Transverse colon (tissue), 4 donors: Measurements from ENCODE around the gene KMT2E. TPM values are rescaled to one million over a fixed set of nuclear protein-coding genes. Genes with fewer than 3 reads are reported as not detected.

Experiments used
- DNase-seq: peaks from one replicate; pipeline ENCODE4 v3.0.0-alpha.2; 2019
- H3K27ac ChIP-seq, 4 donors: fragments of 200-600 bp; sonication (generic); 2 replicates each; pipeline ENCODE4 v1.5.1; 2016 to 2018; ENCODE audit warnings: inconsistent platforms in 4 of 4
- H3K27me3 ChIP-seq: fragments of 200-600 bp; sonication (generic); 2 replicates; pipeline ENCODE4 v1.5.1; 2017; ENCODE audit warnings: inconsistent platforms
- H3K36me3 ChIP-seq, 4 donors: fragments of 200-600 bp; sonication (generic); 2 replicates each; pipeline ENCODE4 v1.5.1; 2017 to 2019; ENCODE audit warnings: inconsistent platforms in 4 of 4
- H3K4me1 ChIP-seq, 4 donors: fragments of 200-600 bp; sonication (generic); 2 replicates each; pipeline ENCODE4 v1.5.1; 2017 to 2020; ENCODE audit warnings: inconsistent platforms in 4 of 4
- H3K4me3 ChIP-seq, 4 donors: fragments of 200-600 bp; sonication (generic); 1 replicate in 1 of 4; 2 replicates in 3 of 4; pipeline versions ENCODE4 v1.5.1 to v1.6.1; 2017 to 2019; ENCODE audit warnings: inconsistent platforms in 4 of 4
- H3K9me3 ChIP-seq, 2 donors: fragments of 200-600 bp; sonication (generic); 2 replicates each; pipeline ENCODE4 v1.5.1; 2017 to 2019; ENCODE audit warnings: inconsistent platforms in 2 of 2
- EP300 ChIP-seq: sonication (generic); formaldehyde crosslinking; IDR thresholded peaks from one replicate; pipeline ENCODE4 v1.6.1; 2017; ENCODE audit warnings: antibody characterized with exemption, low read depth
- POLR2A ChIP-seq: fragments of 450-650 bp; IDR thresholded peaks from one replicate; pipeline ENCODE4 v1.6.1; 2016; ENCODE audit warnings: antibody characterized with exemption, mild to moderate bottlenecking, moderate library complexity
- POLR2AphosphoS5 ChIP-seq, 3 donors: sonication (generic); formaldehyde crosslinking; IDR thresholded peaks; one replicate each; pipeline ENCODE4 v1.6.1; 2016; ENCODE audit warnings: antibody characterized with exemption in 3 of 3
- WGBS, 2 donors: methylation state at CpG; one replicate each; pipeline ENCODE4 v1.1.5; 2018; ENCODE audit warnings: low coverage in 1 of 2; 5-methylcytosine and 5-hydroxymethylcytosine counted together
- in situ Hi-C, 4 donors: fragments of 200-750 bp; cut with MboI; loops; one replicate each; pipeline versions ENCODE4 v1.15.0 to v1.15.1; 2017; ENCODE audit warnings: low sequenced_read_pairs in 3 of 4, low pct_ligation_motif_present in 1 of 4, low pct_unique_long_range_greater_than_20kb in 1 of 4
- intact Hi-C: fragments of 100-400 bp; cut with DNase I; formaldehyde crosslinking; loops from one replicate; pipeline ENCODE4 v1.15.1; 2023; ENCODE audit warnings: low total_unique reads
- total RNA-seq, 4 donors: library from RNA; depleted of rRNA; stranded (reverse); fragments of >200 nt; gene quantifications; one replicate each; pipeline ENCODE4 v1.1.0, GENCODE V29; 2016
- TF ChIP-seq, protein P1 (sequence below), 5 experiments: fragments of 200-600 bp in 3 of 5; fragments of 450-650 bp in 2 of 5; sonication (generic) in 3 of 5; IDR thresholded peaks; 1 replicate in 2 of 5; 2 replicates in 3 of 5; pipeline ENCODE4 v1.5.1; 2016 to 2017; ENCODE audit warnings: antibody characterized with exemption in 5 of 5, inconsistent platforms in 3 of 5, mild to moderate bottlenecking in 2 of 5, moderate library complexity in 1 of 5

The KMT2E gene
- total RNA-seq, 4 donors from 2014 or later: 86.8 to 362 (median 178) TPM

DNA sequence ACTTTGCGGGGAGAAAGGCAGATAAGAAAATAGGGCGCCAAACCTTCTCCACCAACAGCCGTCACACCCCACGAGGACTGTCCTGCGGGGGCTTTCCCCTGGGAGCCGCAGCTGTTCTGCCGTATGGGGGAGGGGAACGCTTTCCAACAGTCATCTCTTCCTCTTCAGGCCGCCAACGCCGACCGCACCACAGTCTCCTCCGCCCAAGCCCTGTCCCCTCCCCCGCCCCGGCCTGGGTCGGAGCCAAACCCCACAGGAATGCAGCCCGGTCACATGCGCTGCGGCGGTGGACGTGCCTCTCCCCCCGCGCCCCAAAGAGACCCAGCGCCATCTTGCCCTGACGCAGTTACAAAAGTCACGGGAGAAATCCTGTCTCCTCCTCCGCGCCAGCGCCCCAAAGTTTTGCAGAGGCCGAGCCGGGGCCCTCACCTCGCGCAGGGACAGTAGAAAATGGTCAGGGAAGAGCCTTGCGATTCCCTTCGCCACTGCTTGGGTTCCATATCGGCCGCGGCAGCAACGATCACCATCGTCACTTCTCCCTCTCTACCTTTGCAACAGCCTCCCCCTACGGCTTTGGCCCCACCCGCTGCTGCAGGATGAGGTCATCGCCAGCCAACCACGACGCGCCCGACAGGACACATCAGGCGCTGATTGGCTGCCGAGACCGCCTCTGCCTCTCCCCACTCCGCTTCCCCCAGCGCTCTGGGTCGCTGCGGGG lies 1.3 kb upstream of the KMT2E start:
- peak; percentile 100 for DNase-seq
- intact Hi-C loops (no loop called here), in situ Hi-C loops (loop anchor here in 1 of 4 donors (10.0 kb wide), 1 partner anchor 68 kb away; no protein-coding TSS in a partner anchor)

GRCh38 chr7:105013221-105013815 lies 687 bp upstream of the KMT2E start:
- H3K4me3 ChIP-seq: peak overlapping the region; percentile 78 to 88 (median 87)
- H3K9me3 ChIP-seq: no peaks in the 10 kb centered on the region
- DNase-seq: peak; percentile 93
- no peaks in the 10 kb centered on the region for H3K27me3 ChIP-seq
- WGBS, 2 donors: 1 to 4% methylated on average over 17 to 39 of the region's 39 CpGs
- H3K27ac ChIP-seq: peak overlapping the region; percentile 98 to 100 (median 99)
- in situ Hi-C loops: loop anchor here in 1 of 4 donors (10.0 kb wide), 1 partner anchor 69 kb away; no protein-coding TSS in a partner anchor
- TF ChIP-seq, protein P1, sequence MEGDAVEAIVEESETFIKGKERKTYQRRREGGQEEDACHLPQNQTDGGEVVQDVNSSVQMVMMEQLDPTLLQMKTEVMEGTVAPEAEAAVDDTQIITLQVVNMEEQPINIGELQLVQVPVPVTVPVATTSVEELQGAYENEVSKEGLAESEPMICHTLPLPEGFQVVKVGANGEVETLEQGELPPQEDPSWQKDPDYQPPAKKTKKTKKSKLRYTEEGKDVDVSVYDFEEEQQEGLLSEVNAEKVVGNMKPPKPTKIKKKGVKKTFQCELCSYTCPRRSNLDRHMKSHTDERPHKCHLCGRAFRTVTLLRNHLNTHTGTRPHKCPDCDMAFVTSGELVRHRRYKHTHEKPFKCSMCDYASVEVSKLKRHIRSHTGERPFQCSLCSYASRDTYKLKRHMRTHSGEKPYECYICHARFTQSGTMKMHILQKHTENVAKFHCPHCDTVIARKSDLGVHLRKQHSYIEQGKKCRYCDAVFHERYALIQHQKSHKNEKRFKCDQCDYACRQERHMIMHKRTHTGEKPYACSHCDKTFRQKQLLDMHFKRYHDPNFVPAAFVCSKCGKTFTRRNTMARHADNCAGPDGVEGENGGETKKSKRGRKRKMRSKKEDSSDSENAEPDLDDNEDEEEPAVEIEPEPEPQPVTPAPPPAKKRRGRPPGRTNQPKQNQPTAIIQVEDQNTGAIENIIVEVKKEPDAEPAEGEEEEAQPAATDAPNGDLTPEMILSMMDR (IDR thresholded peaks at IDR 0.05): peak; percentile 59 to 96 (median 64)
- TF ChIP-seq POLR2A (peak; percentile 99), POLR2AphosphoS5 (IDR thresholded peaks at IDR 0.05) (peak; percentile 79 to 95 (median 90)), EP300 (no peak)
- intact Hi-C loops: no loop called here
- no peaks in the 10 kb centered on the region for H3K36me3 ChIP-seq
- peaks cover under 1 to 39% (median 33%) of the 10 kb centered on the region in 4 donors for H3K4me1 ChIP-seq

More for the DNA sequence above, 1.3 kb upstream of the KMT2E start:
- peak overlapping the region; percentile 98 to 100 (median 99) for H3K27ac ChIP-seq
- H3K4me1 ChIP-seq: peaks cover 1 to 39% (median 33%) of the 10 kb centered on the region in 4 donors
- no peaks in the 10 kb centered on the region for H3K36me3 ChIP-seq
- H3K4me3 ChIP-seq: peak overlapping the region; percentile 80 to 88 (median 87)
- H3K9me3 ChIP-seq: no peaks in the 10 kb centered on the region
- H3K27me3 ChIP-seq: no peaks in the 10 kb centered on the region
- TF ChIP-seq POLR2A (no peak), POLR2AphosphoS5 (IDR thresholded peaks at IDR 0.05) (peak; percentile 92 to 97 (median 96)), EP300 (peak; percentile 86)
- WGBS, 2 donors: 0 to 1% methylated on average over 3 to 54 of the region's 54 CpGs

GRCh38 chr7:105014693-105015389 lies 836 bp downstream of the KMT2E start:
- Histone ChIP-seq H3K27me3 (no peaks in the 10 kb centered on the region), H3K9me3 (no peaks in the 10 kb centered on the region), H3K27ac (peak overlapping the region; percentile 98 to 100 (median 99)), H3K4me1 (peaks cover 16 to 42% (median 35%) of the 10 kb centered on the region in 4 donors), H3K36me3 (no peaks in the 10 kb centered on the region), H3K4me3 (peak overlapping the region; percentile 86 to 88 (median 88))
- WGBS, 2 donors: 0 to 1% methylated on average over 4 to 22 of the region's 22 CpGs
- peak; percentile 78 for DNase-seq
- TF ChIP-seq POLR2AphosphoS5 (IDR thresholded peaks at IDR 0.05) (peak in 2 of 3 donors; percentile 65 to 77), EP300 (no peak), POLR2A (peak; percentile 79)
- TF ChIP-seq, protein P1 (IDR thresholded peaks at IDR 0.05): no peak
- intact Hi-C loops: loop anchor here (5.0 kb wide), 1 partner anchor 33 kb away; no protein-coding TSS in a partner anchor
- in situ Hi-C loops: loop anchor here in 1 of 4 donors (10.0 kb wide), 1 partner anchor 70 kb away; no protein-coding TSS in a partner anchor

DNA sequence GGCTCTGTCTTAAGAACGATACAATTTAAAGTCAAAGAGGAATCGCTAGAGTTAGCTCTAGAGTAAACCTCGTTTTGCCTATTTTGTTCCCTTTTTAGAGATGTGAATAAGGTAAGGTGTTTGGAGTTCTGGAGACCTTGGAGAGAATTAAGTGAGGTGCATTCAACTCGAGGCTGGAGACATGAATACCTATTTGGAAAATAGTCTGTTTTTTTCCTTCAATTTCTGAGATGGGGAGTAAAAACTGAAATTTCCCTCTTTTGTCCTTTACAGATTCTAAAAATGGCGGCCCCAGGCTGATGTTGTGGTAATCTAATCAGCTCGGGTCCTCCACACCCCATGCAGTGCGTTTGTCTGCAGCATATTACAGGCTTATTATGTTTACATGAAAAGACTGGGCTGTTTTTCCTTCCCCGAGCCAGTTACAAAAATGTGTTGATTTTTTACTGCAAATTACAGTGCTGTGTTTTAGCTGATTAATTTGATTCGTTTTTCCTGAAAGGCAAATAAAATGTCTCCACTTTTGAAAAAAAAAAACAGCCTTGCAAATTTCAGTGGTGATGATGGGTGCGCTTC lies 1.5 kb downstream of the KMT2E start:
- Histone ChIP-seq H3K27me3 (no peaks in the 10 kb centered on the region), H3K27ac (peak overlapping the region; percentile 98 to 100 (median 99)), H3K4me1 (peaks cover 20 to 44% (median 39%) of the 10 kb centered on the region in 4 donors), H3K4me3 (peak overlapping the region; percentile 86 to 88 (median 88)), H3K36me3 (no peaks in the 10 kb centered on the region), H3K9me3 (no peaks in the 10 kb centered on the region)
- no peak for TF ChIP-seq EP300
- no peak for TF ChIP-seq POLR2A
- intact Hi-C loops (loop anchor here (5.0 kb wide), 1 partner anchor 33 kb away; no protein-coding TSS in a partner anchor), in situ Hi-C loops (loop anchor here in 1 of 4 donors (10.0 kb wide), 1 partner anchor 71 kb away; no protein-coding TSS in a partner anchor)
- DNase-seq: peak; percentile 61
- WGBS, 2 donors: 0 to 1% methylated on average over 9 to 10 of the region's 10 CpGs
